Measurements from ENCODE around the gene RNF4.
"Not testable (repeated sequence)": the region's sequence is repeated elsewhere in the genome, so short reads cannot be mapped to it uniquely, and the experiment has no call there.

The RNF4 gene

DNA sequence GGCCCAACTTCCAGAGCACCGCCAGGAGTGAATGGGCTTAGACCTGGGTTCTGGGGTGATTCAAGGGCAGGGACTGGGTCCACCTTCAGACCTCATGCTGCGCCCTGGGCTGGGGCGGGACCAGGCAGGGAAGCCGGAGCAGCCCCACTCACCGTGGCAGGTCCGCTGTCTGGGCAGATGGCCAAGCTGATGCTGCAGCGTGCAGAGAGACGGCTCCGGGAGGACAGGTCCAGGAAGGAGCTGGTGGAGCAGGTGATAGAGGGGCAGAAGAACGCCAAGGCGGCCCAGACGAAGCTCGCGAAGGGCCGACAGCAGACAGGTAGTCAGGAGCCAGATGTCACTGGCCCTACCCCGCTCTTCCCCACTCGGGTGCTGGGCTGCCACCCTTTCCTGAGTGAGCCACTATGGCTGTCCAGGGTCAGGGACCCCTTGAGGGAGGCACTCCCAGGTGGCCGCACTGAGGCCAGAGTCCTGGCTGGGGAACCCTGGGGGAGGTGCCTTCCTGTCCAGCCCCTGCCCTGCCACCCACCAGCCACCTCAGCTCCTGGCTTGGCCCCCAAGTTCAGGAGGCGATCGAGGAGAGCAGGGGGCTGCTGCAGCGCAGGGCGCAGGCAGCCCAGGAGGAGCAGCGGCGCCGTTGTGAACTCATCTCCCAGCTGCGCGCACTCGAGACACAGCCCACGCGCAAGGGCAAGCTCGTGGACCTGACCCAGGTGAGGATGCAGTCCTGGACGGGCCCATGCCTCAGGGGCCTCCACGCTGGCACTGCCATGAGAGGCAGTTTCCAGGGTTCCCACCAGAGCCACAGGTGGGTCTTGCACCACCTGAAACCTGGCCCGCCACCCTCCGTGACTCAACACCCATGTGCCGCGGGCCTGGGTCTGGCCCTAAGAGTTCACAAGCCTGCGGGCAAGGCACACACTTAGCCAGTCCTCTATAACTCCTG lies 10.1 kb upstream of the RNF4 start:
- no peak for DNase-seq

DNA sequence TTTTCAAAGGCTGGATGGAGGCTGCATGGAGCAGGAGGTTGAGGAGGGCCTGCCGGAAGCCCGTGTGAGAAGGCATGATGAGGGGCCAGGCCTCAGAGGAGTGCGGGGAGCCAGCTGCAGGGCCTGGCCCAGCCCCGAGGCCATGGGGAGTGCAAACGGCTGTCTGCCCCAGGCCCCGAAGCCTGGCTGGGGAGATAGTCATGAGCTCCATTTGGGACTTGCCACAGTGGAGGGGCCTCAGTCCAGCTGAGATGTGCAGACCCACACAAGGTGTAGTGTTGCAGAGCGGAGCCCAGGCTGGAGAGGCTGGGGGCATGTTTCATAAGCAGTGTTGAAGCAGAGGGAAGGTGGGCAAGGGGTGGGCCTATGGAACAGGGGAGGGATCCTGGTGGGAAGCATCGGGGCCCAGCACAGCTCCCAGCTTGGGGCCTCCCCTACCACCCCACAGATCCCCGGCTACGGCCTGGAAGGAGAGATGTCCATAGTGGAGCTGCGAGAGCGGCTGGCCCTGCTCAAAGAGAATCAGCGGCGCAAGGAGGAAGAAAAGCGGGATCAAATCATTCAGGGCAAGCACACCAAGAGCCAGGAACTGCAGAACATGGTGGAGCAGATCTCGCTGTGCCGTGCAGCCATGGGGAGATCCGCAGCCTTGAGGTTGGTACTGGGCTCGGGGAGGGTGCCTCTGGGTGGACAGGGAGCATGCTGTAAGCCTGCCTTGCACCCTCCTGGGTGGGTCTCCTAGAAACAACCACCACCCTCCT lies 9.1 kb upstream of the RNF4 start:
- no peak for DNase-seq

DNA sequence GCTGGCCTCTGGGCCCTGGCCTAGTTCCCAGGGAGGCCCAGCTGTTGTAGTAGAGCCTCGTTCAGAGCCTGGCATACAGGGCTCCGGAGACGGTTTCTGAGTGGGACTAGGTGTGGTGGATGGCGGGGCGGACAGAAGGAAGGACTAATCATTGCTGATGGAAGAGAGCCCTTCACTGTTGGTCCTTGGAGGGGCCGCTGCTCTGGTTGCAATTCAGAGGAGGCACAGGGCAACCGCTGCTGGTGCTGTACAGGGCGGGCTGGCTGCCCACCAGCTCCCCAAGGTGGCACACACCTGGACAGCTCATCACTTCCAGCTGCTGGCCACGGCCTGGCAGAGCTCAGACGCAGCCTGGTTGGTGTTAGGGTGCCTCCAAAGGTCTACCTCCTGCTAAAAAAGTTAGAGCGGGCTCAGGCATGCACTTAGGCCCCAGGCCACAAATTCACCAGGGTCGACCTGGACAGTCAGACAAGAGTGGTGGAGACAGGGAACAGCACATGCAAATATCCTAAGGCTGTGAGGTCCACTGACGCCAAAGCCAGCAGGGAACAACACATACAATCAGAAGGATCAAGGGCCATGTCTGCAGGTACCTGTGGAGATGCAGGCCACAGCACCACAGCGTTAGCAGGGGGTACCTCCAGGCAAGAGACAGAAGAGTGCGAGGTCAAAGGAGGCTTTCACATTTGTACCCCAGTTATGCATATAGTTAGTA lies 7.5 kb upstream of the RNF4 start:
- DNase-seq, result no peak

DNA sequence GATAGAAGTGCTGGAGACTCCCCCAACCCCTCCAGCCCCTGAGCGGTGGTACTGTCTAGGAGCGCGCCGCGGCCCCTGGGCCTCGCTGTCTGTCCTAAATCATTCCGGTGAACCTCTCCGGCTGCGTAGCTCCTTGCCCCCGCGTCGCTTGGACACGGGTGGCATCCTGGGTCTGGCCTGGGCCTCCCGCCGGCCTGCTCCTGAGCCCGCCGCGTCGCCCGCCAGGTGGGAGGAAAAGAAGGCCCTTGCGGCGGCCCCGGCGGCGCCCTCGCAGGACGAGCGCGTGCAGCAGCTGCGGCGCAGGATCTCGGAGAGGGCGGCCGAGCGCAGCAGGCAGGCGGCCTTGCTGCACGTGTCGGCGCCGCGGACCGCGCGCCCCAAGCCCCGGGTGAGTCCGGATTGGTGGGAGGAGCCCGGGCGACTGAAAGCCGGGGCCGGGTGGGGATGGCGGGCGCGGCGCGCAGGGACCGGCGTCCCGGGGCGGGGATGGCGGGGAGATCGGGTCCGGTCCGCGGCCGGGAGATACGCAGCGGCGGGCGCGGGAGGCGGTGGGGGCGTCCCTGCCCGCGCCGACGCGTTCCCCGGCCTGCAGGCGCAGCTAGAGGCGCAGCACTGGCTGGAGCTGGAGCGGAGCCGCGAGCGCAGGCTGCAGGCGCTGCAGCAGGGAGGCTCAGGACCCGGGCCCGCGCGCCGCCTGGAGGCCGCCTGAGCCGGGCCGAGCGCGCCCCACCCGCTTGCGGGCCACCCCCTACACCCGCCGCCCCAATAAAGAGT lies 6.5 kb upstream of the RNF4 start:
- no peak for DNase-seq

DNA sequence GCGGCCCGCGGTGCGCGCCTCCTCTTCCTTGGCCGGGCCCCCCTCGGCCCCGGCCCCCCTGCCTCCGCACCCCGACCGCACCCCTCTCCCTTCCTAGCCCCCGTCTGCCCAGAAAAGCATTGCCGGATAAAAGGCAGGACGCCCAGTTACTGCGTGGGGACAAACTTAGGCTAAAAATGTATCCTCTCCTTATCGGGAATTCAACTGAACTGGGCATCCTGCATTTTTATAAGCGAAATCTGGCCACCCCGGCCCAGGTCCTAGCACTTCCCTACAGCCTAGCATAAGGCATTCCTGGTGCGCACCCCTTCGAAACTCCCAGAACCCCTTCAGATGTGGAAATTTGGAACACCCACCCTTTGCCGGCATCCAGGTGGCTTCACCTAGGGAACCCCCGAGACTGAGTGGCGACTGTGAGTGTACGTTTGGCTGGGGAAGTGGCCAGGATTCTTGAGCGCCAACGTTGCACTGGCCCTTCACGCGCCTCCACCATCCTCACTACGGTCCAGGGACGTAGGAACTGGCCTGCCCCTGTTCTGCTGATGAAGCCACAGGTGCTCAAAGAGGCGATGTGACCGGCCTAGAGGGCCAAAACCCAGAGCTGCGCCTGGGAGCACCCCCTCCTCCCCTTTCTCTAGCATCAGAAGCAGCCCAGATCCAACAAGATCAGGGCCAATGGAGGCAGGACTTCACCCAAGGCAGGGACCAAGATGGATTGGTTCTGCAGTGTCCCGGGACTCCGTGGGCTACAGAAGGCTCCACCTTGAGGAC lies 5.7 kb upstream of the RNF4 start:
- no peak for DNase-seq

DNA sequence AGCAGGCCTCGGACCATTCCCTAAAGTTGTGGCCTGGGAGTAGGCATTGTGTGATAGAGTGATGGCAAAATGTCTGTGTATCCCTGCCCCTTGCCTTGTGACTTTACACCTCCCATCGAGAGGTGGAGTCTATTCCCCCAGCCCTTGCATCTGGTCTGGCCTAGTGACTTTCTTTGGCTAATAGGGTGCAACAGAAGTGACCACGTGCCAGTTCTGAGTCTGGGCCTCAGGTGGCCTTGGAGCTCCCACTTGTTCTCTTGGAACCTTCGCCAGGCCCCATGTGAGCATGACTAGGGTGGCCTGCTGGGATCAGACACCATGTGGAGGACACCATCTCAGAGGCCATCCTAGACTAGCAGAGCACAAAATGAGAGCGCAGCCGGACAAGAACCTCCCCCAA lies 3.9 kb upstream of the RNF4 start:
- no peak for DNase-seq

DNA sequence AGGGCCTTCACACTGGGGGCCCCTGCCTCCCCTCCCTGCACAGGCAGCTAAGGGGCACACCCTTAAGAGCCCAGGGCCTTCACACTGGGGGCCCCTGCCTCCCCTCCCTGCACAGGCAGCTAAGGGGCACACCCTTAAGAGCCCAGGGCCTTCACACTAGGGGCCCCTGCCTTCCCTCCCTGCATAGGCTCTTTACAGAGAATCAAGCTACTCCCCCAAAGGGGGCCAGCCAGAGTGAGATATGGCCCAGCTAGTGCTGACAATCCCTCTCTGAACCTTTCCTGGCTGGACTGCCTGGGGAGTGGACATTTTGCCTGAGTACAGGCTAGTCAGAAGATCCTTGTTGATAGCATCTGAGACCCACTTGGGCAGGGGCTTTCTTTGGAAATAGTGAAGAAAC lies 3.4 kb upstream of the RNF4 start:
- DNase-seq, result not testable (repeated sequence)

DNA sequence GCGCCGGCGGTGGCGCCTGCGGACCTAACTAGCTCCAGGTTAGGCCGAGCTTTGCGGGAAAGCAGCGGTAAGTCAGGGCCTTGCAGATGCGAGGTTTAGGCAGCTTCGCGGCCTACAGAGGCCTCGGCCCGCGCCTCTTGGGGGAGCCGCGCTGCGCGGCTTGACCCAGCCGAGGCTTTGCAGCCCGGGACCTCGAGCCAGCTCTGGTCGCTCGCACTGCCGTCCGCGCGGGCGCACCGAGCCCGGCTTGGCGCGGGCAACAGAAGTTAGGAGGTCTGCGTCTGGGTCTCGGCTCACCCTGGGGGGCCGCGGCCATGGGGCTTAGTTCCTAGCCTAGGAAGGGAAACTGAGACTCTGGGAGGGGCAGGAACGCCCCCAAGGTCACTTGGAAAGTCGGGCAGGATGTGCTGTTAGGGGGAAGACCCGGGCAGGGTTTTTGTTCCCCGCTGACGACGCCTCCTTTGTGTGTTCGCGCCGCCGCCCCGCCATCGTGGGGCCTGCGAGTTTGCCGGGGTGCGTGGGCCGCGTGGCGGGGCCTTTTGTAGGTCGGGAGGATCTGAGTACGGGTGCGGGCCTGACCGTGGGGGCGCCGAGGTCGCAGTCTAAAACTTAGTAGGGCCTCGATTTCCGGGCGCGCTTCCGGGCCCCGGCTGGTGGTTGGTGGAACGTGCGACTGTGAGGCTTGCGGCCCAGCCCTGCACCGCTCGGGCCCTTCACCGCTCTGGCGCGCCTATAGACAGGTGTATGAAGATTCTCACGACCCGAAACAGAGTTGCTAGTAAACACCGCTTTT lies 482 bp downstream of the RNF4 start:
- DNase-seq, result no peak

DNA sequence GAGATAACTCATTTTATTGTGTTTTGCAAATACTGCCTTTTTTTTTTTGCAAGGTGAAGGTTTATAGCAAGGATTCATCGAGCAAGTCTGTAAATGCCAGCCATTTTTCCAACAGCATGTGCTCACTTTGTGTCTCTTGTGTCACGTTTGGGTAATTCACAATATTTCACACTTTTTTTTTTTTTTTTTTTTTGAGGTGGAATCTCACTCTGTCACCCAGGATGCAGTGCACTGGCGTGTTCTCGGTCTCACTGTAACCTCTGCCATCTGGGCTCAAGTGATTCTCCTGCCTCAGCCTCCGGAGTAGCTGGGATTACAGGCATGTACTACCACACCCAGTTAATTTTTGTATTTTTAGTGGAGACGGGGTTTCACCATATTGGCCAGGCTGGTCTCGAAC lies 1.9 kb downstream of the RNF4 start:
- no peak for DNase-seq

DNA sequence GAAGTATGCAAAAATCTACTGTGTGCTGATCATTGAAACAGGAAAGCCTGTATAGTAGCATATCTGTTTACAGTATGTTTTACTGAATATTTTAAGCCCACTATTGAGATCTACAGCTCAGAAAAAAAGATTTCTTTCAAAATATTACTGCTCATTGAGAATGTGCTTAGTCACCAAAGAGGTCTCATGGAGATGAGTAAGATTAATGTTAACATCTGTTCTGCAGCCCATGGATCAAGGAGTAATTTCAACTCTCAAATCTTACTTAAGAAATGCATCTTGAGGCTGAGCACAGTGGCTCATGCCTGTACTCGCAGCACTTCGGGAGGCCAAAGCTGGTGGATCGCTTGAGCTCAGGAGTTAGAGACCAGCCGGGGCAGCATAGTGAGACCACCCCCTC lies 3.3 kb downstream of the RNF4 start:
- DNase-seq, result no peak

DNA sequence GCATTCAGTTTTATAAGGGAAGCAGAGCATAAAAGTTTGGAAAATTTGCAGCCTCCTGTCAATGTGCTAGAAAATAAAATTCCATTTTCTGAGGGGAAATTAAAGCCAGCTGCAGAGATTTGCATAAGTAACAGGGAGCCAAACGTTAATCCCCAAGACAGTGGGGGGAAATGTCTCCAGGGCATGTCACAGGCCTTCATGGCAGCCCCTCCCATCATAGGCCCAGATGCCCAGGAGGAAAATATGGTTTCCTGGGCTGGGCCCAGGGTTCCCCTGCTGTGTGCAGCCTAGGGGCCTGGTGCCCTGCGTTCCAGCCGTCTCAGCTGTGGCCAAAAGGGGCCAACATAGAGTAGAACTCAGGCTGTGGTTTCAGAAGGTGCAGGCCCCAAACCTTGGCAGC lies 9.3 kb downstream of the RNF4 start:
- DNase-seq, result no peak

DNA sequence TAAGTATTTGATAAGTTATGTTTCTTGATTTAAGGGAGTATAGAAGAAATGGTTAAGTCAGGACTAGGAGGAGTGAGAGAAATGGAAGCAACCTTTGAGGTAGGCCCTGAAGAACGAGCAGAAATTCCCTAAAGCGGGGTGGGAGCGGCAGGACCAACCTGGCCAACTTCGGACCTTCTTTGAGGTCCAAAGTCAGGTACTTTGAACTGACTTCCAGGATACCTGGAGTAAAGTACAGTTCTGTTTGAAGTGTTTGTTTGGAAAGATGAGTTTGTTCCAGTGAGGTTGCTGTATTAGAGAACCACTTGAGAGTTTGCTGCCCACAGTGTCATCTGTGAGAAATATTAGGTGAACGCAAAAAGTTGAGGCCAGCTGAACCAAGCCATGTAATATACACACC lies 11.7 kb downstream of the RNF4 start:
- no peak for DNase-seq

DNA sequence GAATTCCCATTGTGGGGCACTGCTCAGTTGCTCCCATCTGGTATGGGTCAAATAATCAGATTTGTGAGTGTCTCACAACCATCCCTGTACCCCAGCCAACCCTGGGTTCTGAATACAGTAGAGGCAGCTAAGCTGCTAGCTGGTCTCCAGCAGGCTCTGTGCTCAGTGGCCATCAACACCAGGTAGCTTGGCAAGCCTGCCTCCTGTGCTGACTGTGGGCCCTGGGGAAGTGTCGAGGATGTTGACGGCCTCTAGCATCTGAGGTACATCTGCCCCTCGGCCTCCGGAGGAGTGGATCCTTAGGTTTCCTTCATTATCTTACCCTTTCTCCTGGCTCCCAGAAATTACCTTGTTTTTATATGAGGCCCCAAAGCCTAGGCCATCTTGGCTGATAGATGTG lies 13.3 kb downstream of the RNF4 start:
- DNase-seq, result no peak

DNA sequence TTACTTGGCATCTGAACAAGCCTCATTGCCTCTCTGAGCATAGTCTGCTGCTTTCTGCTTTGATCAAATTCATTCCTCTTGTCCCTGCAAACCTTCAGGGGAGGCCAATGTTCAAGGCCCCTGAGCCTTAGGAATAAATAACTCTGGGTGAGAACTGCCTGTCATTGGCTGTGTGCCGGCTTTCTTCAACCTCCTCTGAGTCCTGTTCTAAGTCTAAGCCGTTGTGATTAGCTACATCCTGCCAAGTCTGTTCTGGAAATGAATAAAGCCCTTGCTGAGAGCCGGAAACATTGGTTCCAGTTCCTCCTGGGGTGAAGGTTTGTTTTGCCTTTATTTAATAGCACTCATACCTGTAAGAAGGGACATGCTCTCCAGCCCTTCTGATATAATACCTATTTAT lies 13.8 kb downstream of the RNF4 start:
- no peak for DNase-seq

DNA sequence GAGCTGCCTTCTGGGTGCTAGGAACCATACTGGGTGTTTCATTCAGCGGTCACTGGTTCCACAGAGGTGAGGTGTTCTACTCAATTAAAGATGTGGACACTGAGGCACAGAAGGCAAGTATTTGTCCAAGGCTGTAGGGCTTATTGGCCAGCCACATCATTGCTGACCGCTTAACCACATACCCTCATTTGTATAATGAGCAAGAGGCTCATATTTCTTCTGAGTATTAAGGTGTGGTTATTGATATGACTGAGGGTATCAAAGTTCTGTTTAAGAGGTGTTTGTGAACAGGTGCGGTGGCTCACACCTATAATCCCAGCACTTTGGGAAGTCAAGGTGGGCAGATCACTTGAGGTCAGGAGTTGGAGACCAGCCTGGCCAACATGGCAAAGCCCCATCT lies 14.3 kb downstream of the RNF4 start:
- no peak for DNase-seq

DNA sequence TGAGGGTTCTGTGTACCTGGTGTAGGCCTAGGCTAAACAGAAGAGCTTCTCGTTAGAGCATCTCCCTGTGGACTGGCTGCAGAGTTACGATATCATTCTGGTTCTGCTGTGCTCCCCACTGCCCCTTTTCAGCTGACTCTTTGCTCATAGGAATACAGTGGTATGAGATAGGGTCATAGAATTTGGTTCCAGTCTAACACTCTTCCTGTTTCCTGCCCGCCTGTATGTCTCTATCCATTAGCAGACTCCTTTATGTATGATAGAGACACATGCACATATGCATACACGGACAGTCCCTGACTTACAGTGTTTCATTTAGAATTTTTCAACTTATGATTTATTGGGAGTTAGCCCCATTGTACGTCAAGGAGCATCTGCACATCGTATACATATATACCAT lies 15.3 kb downstream of the RNF4 start:
- DNase-seq, result no peak

DNA sequence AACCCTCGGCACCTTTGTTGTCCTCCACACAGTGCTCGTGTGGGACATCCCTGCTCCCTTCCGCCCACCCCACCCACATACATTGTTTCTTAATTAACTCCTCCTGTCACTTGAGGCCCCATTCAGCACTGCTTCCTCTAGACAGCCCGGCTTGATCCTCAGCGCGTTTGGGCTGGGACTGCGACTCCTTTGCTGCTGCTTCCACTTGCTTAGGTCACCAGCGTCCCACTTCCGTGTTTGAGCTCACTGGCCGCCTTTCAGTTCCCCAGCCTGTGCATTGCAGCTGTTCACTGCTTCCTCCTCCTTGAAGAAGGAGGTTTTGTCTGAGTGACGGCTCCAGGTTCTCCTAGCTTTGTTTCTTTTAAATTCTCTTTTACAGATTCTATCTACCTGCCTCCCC lies 16.1 kb downstream of the RNF4 start:
- DNase-seq, result peak; percentile 96

DNA sequence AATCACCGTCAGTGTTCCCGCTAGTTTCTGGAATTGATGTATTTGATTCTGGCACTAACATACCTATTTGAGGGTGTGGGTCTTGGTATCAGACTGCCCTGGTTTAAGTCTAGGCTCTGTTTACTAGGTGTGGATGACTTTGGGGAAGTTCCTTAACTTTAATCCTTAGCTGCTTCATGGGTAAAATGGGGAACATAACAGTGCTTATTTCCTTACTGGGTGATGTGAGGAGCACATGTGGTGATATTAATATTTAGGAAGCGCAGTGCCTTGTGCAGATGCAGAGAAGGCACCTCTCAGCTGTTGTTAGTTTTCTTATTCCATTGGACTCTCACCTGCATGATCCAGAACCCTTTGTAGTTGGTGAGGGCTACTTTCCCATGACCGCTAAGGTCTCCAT lies 17.1 kb downstream of the RNF4 start:
- DNase-seq, result no peak

DNA sequence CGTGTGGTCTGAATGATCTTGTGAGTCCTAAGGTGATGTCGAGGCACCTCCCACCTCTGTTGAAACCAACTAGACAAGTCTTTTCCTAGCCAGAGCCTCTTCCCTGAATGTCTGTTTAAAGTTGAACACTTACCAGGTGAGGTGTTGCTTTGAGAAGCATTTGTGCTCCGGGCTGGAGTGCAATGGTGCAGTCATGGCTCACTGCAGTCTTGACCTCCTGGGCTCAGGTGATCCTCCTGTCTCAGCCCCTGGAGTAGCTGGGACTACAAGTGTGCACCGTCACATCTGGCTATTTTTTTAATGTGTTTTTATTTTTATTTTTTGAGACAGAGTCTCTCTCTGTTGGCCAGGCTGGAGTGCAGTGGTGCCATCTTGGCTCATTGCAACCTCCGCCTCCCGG lies 18.1 kb downstream of the RNF4 start:
- DNase-seq, result no peak

DNA sequence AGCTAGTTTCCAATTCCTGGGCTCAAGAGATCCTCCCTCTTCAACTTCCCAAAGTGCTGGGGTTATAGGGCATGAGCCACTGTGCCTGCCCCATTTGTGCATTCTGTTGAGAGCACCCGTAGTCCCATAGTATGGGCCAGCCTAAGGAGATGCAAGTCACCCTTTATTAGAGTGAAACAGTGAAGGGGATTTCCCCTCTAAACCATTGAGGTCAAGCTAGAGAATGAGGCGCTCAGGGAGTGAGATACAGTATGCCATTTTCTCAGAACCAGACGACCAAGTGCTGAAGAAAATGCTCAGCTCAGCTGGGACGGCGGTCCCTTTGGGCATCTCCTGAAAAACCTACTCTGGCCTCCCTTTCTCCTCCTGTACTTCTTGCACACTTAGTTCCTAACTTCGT lies 18.7 kb downstream of the RNF4 start:
- DNase-seq, result no peak
